ENCODE data around the gene TNFRSF25. TPM values are rescaled to one million over a fixed set of nuclear protein-coding genes. Genes with fewer than 3 reads are reported as not detected.
A peak's percentile ranks its signal among the peaks of the same experiment; 100 is the strongest.

Gene TNFRSF25
- total RNA-seq, result 29.1 TPM
- 51.6 TPM for polyA plus RNA-seq
- long read RNA-seq, donor 1, result 0 reads
- long read RNA-seq, donor 2, transcript TNFRSF25-208 (5 exons, 798 nt), result minor isoform, 9 of 106 reads
- long read RNA-seq, donor 2, transcript TNFRSF25-207 (4 exons, 984 nt), result minor isoform, 12 of 106 reads
- long read RNA-seq, donor 2, transcript TNFRSF25-204 (10 exons, 1,625 nt), result minor isoform, 10 of 106 reads
- long read RNA-seq, donor 2, transcript TNFRSF25-211 (4 exons, 1,591 nt), result major isoform, 22 of 106 reads
- long read RNA-seq, donor 2, partial matches to known transcripts, result 45 of 106 reads
- long read RNA-seq, donor 2, other reads (novel, unspliced or antisense), result 5 of 106 reads
- long read RNA-seq, donor 3, transcript TNFRSF25-208 (5 exons, 798 nt), result major isoform, 7 of 17 reads
- long read RNA-seq, donor 3, transcript TNFRSF25-211 (4 exons, 1,591 nt), result minor isoform, 6 of 17 reads
- long read RNA-seq, donor 3, partial matches to known transcripts, result 0 of 17 reads
- long read RNA-seq, donor 3, other reads (novel, unspliced or antisense), result 0 of 17 reads
- long read RNA-seq, donor 4, partial matches to known transcripts, result 0 of 12 reads
- long read RNA-seq, donor 4, other reads (novel, unspliced or antisense), result 0 of 12 reads
- long read RNA-seq, donor 5, transcript TNFRSF25-208 (5 exons, 798 nt), result minor isoform, 5 of 46 reads
- long read RNA-seq, donor 5, transcript TNFRSF25-211 (4 exons, 1,591 nt), result major isoform, 20 of 46 reads
- long read RNA-seq, donor 5, transcript TNFRSF25-207 (4 exons, 984 nt), result minor isoform, 10 of 46 reads
- long read RNA-seq, donor 5, partial matches to known transcripts, result 5 of 46 reads
- long read RNA-seq, donor 5, other reads (novel, unspliced or antisense), result 0 of 46 reads
- long read RNA-seq, donor 6, transcript TNFRSF25-207 (4 exons, 984 nt), result minor isoform, 7 of 52 reads
- long read RNA-seq, donor 6, transcript TNFRSF25-211 (4 exons, 1,591 nt), result major isoform, 13 of 52 reads
- long read RNA-seq, donor 6, partial matches to known transcripts, result 24 of 52 reads
- long read RNA-seq, donor 6, other reads (novel, unspliced or antisense), result 0 of 52 reads
- long read RNA-seq, donor 7, transcript TNFRSF25-208 (5 exons, 798 nt), result major isoform, 5 of 11 reads
- long read RNA-seq, donor 7, partial matches to known transcripts, result 0 of 11 reads
- long read RNA-seq, donor 7, other reads (novel, unspliced or antisense), result 0 of 11 reads
- long read RNA-seq, donor 8, partial matches to known transcripts, result 0 of 4 reads
- long read RNA-seq, donor 8, other reads (novel, unspliced or antisense), result 0 of 4 reads
- long read RNA-seq, donor 9, transcript TNFRSF25-204 (10 exons, 1,625 nt), result major isoform, 5 of 12 reads
- long read RNA-seq, donor 9, partial matches to known transcripts, result 0 of 12 reads
- long read RNA-seq, donor 9, other reads (novel, unspliced or antisense), result 0 of 12 reads
- long read RNA-seq, donor 10, partial matches to known transcripts, result 0 of 4 reads
- long read RNA-seq, donor 10, other reads (novel, unspliced or antisense), result 0 of 4 reads

- Histone ChIP-seq H3K4me3 (ENCODE audit: low read length in 2 of 2) (peak within 1 kb of the TSS; percentile 44), H3K9me3 (ENCODE audit: control insufficient read depth in 2 of 2, insufficient read depth in 1 of 2, low read length in 1 of 2) (no peaks in the 10 kb centered on the region), H3K4me1 (ENCODE audit: control insufficient read depth in 2 of 2, insufficient read depth in 2 of 2, low read length in 2 of 2) (peaks cover 0 to 2% of the 10 kb centered on the region in 2 donors), H3K27me3 (ENCODE audit: control insufficient read depth in 2 of 2, insufficient read depth in 1 of 2, low read length in 1 of 2) (peaks cover 28 to 65% of the 10 kb centered on the region in 2 donors), H3K36me3 (ENCODE audit: control insufficient read depth in 2 of 2, insufficient read depth in 2 of 2, low read length in 1 of 2) (peaks cover 0 to 4% of the 10 kb centered on the region in 2 donors), H3K27ac (ENCODE audit: low read depth in 1 of 2, low read length in 1 of 2) (peak within 1 kb of the TSS in 1 of 2 donors; percentile 46)
- peak in 1 of 9 donors; percentile 40 for DNase-seq (ENCODE audit: low read depth in 6 of 9, low spot score in 9 of 9)
- WGBS, result 11% methylated on average over 43 of the region's 43 CpGs
Measured at GRCh38 chr1:6466023-6466422, at the start of gene TNFRSF25. TNFRSF25 (minus strand) TSS chr1:6466173; CDS start chr1:6466107, 66 bp downstream.

GRCh38 chr1:6515771-6516170 is 49.8 kb upstream of the TNFRSF25 start:
- Histone ChIP-seq H3K27ac (ENCODE audit: low read depth in 1 of 2, low read length in 1 of 2) (no peak overlapping the region), H3K36me3 (ENCODE audit: control insufficient read depth in 2 of 2, insufficient read depth in 2 of 2, low read length in 1 of 2) (no peaks in the 10 kb centered on the region), H3K27me3 (ENCODE audit: control insufficient read depth in 2 of 2, insufficient read depth in 1 of 2, low read length in 1 of 2) (no peaks in the 10 kb centered on the region), H3K9me3 (ENCODE audit: control insufficient read depth in 2 of 2, insufficient read depth in 1 of 2, low read length in 1 of 2) (no peaks in the 10 kb centered on the region), H3K4me3 (ENCODE audit: low read length in 2 of 2) (no peak overlapping the region), H3K4me1 (ENCODE audit: control insufficient read depth in 2 of 2, insufficient read depth in 2 of 2, low read length in 2 of 2) (no peaks in the 10 kb centered on the region)
- no peak for DNase-seq (ENCODE audit: low read depth in 6 of 9, low spot score in 9 of 9)
- WGBS, result 87% methylated on average over 4 of the region's 4 CpGs

GRCh38 chr1:6513320-6513801 is 47.4 kb upstream of the TNFRSF25 start:
- no peaks in the 10 kb centered on the region for H3K36me3 ChIP-seq (ENCODE audit: control insufficient read depth in 2 of 2, insufficient read depth in 2 of 2, low read length in 1 of 2)
- no peak for DNase-seq (ENCODE audit: low read depth in 6 of 9, low spot score in 9 of 9)
- H3K9me3 ChIP-seq (ENCODE audit: control insufficient read depth in 2 of 2, insufficient read depth in 1 of 2, low read length in 1 of 2), result no peaks in the 10 kb centered on the region
- no peak overlapping the region for H3K27ac ChIP-seq (ENCODE audit: low read depth in 1 of 2, low read length in 1 of 2)
- no peak overlapping the region for H3K4me3 ChIP-seq (ENCODE audit: low read length in 2 of 2)
- H3K27me3 ChIP-seq (ENCODE audit: control insufficient read depth in 2 of 2, insufficient read depth in 1 of 2, low read length in 1 of 2), result peaks cover 0 to 12% of the 10 kb centered on the region in 2 donors
- WGBS, result 91% methylated on average over 9 of the region's 9 CpGs
- H3K4me1 ChIP-seq (ENCODE audit: control insufficient read depth in 2 of 2, insufficient read depth in 2 of 2, low read length in 2 of 2), result no peaks in the 10 kb centered on the region

GRCh38 chr1:6512908-6513280 is 46.9 kb upstream of the TNFRSF25 start:
- Histone ChIP-seq H3K9me3 (ENCODE audit: control insufficient read depth in 2 of 2, insufficient read depth in 1 of 2, low read length in 1 of 2) (no peaks in the 10 kb centered on the region), H3K4me1 (ENCODE audit: control insufficient read depth in 2 of 2, insufficient read depth in 2 of 2, low read length in 2 of 2) (no peaks in the 10 kb centered on the region), H3K36me3 (ENCODE audit: control insufficient read depth in 2 of 2, insufficient read depth in 2 of 2, low read length in 1 of 2) (no peaks in the 10 kb centered on the region), H3K4me3 (ENCODE audit: low read length in 2 of 2) (no peak overlapping the region), H3K27me3 (ENCODE audit: control insufficient read depth in 2 of 2, insufficient read depth in 1 of 2, low read length in 1 of 2) (peaks cover 0 to 12% of the 10 kb centered on the region in 2 donors), H3K27ac (ENCODE audit: low read depth in 1 of 2, low read length in 1 of 2) (no peak overlapping the region)
- DNase-seq (ENCODE audit: low read depth in 6 of 9, low spot score in 9 of 9), result no peak
- 91% methylated on average over 8 of the region's 8 CpGs for WGBS

GRCh38 chr1:6512245-6512907 is 46.4 kb upstream of the TNFRSF25 start:
- H3K36me3 ChIP-seq (ENCODE audit: control insufficient read depth in 2 of 2, insufficient read depth in 2 of 2, low read length in 1 of 2), result no peaks in the 10 kb centered on the region
- DNase-seq (ENCODE audit: low read depth in 6 of 9, low spot score in 9 of 9), result no peak
- no peaks in the 10 kb centered on the region for H3K4me1 ChIP-seq (ENCODE audit: control insufficient read depth in 2 of 2, insufficient read depth in 2 of 2, low read length in 2 of 2)
- no peaks in the 10 kb centered on the region for H3K9me3 ChIP-seq (ENCODE audit: control insufficient read depth in 2 of 2, insufficient read depth in 1 of 2, low read length in 1 of 2)
- WGBS, result 96% methylated on average over 19 of the region's 19 CpGs
- H3K27me3 ChIP-seq (ENCODE audit: control insufficient read depth in 2 of 2, insufficient read depth in 1 of 2, low read length in 1 of 2), result peaks cover 0 to 12% of the 10 kb centered on the region in 2 donors
- no peak overlapping the region for H3K27ac ChIP-seq (ENCODE audit: low read depth in 1 of 2, low read length in 1 of 2)
- no peak overlapping the region for H3K4me3 ChIP-seq (ENCODE audit: low read length in 2 of 2)

- Histone ChIP-seq H3K4me3 (ENCODE audit: low read length in 2 of 2) (no peak overlapping the region), H3K4me1 (ENCODE audit: control insufficient read depth in 2 of 2, insufficient read depth in 2 of 2, low read length in 2 of 2) (no peaks in the 10 kb centered on the region), H3K27me3 (ENCODE audit: control insufficient read depth in 2 of 2, insufficient read depth in 1 of 2, low read length in 1 of 2) (peaks cover 0 to 12% of the 10 kb centered on the region in 2 donors), H3K9me3 (ENCODE audit: control insufficient read depth in 2 of 2, insufficient read depth in 1 of 2, low read length in 1 of 2) (no peaks in the 10 kb centered on the region), H3K36me3 (ENCODE audit: control insufficient read depth in 2 of 2, insufficient read depth in 2 of 2, low read length in 1 of 2) (no peaks in the 10 kb centered on the region), H3K27ac (ENCODE audit: low read depth in 1 of 2, low read length in 1 of 2) (no peak overlapping the region)
- no peak for DNase-seq (ENCODE audit: low read depth in 6 of 9, low spot score in 9 of 9)
- WGBS, result 89% methylated on average over 16 of the region's 16 CpGs
Measured at GRCh38 chr1:6511561-6512244, 45.7 kb upstream of the TNFRSF25 start.

GRCh38 chr1:6511056-6511455 is 45.1 kb upstream of the TNFRSF25 start:
- WGBS, result 92% methylated on average over 6 of the region's 6 CpGs
- no peak overlapping the region for H3K4me3 ChIP-seq (ENCODE audit: low read length in 2 of 2)
- no peaks in the 10 kb centered on the region for H3K9me3 ChIP-seq (ENCODE audit: control insufficient read depth in 2 of 2, insufficient read depth in 1 of 2, low read length in 1 of 2)
- H3K27me3 ChIP-seq (ENCODE audit: control insufficient read depth in 2 of 2, insufficient read depth in 1 of 2, low read length in 1 of 2), result peaks cover 0 to 12% of the 10 kb centered on the region in 2 donors
- H3K4me1 ChIP-seq (ENCODE audit: control insufficient read depth in 2 of 2, insufficient read depth in 2 of 2, low read length in 2 of 2), result no peaks in the 10 kb centered on the region
- no peaks in the 10 kb centered on the region for H3K36me3 ChIP-seq (ENCODE audit: control insufficient read depth in 2 of 2, insufficient read depth in 2 of 2, low read length in 1 of 2)
- DNase-seq (ENCODE audit: low read depth in 6 of 9, low spot score in 9 of 9), result no peak
- H3K27ac ChIP-seq (ENCODE audit: low read depth in 1 of 2, low read length in 1 of 2), result no peak overlapping the region
